ENCODE results near the gene LIN7A. TPM values are rescaled to one million over a fixed set of nuclear protein-coding genes. Genes with fewer than 3 reads are reported as not detected.

The LIN7A gene
- total and polyA plus RNA-seq, 2 of the 8 experiments (the other 6 are each of a cell fraction or from before 2014, with no cell fraction given): 5.8 to 22.0 TPM

DNA sequence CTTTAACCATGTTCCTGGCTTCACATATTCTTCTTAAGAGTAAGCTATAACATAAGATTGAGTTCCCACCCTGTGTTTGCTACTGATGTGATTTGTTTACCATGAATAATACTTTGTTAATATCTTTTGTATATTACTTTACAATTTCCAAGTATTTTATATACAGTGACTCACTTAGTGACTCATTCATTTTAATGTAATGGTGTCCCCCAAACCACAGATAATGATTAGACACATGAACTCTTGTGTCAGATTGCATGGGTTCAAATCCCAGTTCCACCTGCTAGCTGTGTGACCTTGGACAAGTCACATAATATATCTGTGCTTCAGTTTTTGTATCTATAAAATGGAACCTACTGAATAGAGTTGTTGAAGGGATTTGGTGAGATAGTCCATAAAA is 144.9 kb downstream of the LIN7A start (continued):
- no peak for TF ChIP-seq ASH2L (IDR thresholded peaks at IDR 0.05; ENCODE audit: low read length)
- TF ChIP-seq BACH1 (IDR thresholded peaks at IDR 0.05; ENCODE audit: low read length): no peak
- no peak for TF ChIP-seq SIX5 (IDR thresholded peaks at IDR 0.05; ENCODE audit: low read depth, low read length)
